Measurements from ENCODE around the gene SUN2. TPM values are rescaled to one million over a fixed set of nuclear protein-coding genes. Genes with fewer than 3 reads are reported as not detected.
A peak's percentile ranks its signal among the peaks of the same experiment; 100 is the strongest.

Gene SUN2
- total and polyA plus RNA-seq, 9 of the 15 experiments (the other 6 are each of a cell fraction or from before 2014, with no cell fraction given) = 0.11 to 42.6 (median 16.7) TPM

- TF ChIP-seq SMAD4 (CRISPR knock-in tag; conservative IDR thresholded peaks at IDR 0.05) = 0 out of 2 replicates have a peak, but pooled peaks have one; percentile 47
- TF ChIP-seq TCFL5 (CRISPR knock-in tag; conservative IDR thresholded peaks at IDR 0.05) = no peak
- no peak for TF ChIP-seq EZH2 (IDR thresholded peaks at IDR 0.05; ENCODE audit: borderline replicate concordance, low read depth, low read length)
- no peak for TF ChIP-seq CXXC5 (CRISPR knock-in tag; IDR thresholded peaks at IDR 0.05)
- no peak for TF ChIP-seq BRCA1 (IDR thresholded peaks at IDR 0.05)
- no peak for TF ChIP-seq BRCA1 (CRISPR knock-in tag; IDR thresholded peaks at IDR 0.05)
- no peak for TF ChIP-seq NR2C2 (CRISPR knock-in tag; IDR thresholded peaks at IDR 0.05)
- peak; percentile 85 for TF ChIP-seq NR2C2 (tag; IDR thresholded peaks at IDR 0.05)
- TF ChIP-seq FOXK1 (CRISPR knock-in tag; IDR thresholded peaks at IDR 0.05; ENCODE audit: borderline replicate concordance) = no peak
- TF ChIP-seq SFPQ (IDR thresholded peaks at IDR 0.05; ENCODE audit: low read depth, low read length) = no peak
- TF ChIP-seq MXI1 (IDR thresholded peaks at IDR 0.05; ENCODE audit: low read depth, low read length) = no peak
- no peak for TF ChIP-seq SETDB1 (IDR thresholded peaks at IDR 0.05; ENCODE audit: low read length)
- TF ChIP-seq ZNF511 (CRISPR knock-in tag; IDR thresholded peaks at IDR 0.05) = no peak
- TF ChIP-seq HES1 (IDR thresholded peaks at IDR 0.05; ENCODE audit: low read depth) = no peak
- no peak for TF ChIP-seq CEBPG (CRISPR knock-in tag; IDR thresholded peaks at IDR 0.05)
- no peak for TF ChIP-seq CEBPG (tag; conservative IDR thresholded peaks at IDR 0.05 in 1 of 2, IDR thresholded peaks at IDR 0.05 in 1 of 2)
- no peak for TF ChIP-seq HMBOX1 (IDR thresholded peaks at IDR 0.05)
- TF ChIP-seq U2AF1 (optimal IDR thresholded peaks at IDR 0.05; ENCODE audit: low read depth, low read length) = no peak
- TF ChIP-seq DNMT1 (IDR thresholded peaks at IDR 0.05) = no peak
- TF ChIP-seq KAT2B (IDR thresholded peaks at IDR 0.05; ENCODE audit: low read depth, low read length) = no peak
- TF ChIP-seq ATF6 (CRISPR knock-in tag; IDR thresholded peaks at IDR 0.05) = no peak
- no peak for TF ChIP-seq ELK1 (CRISPR knock-in tag; IDR thresholded peaks at IDR 0.05)
These were observed 61.7 kb downstream of the SUN2 start (continued) for GRCh38 chr22:38694049-38694448.
